K562 (cell line): Measurements from ENCODE around the gene TIFAB. TPM values are rescaled to one million over a fixed set of nuclear protein-coding genes. Genes with fewer than 3 reads are reported as not detected.

Source experiments
- BRD4 ChIP-seq: fragments of 200-600 bp; sonication (generic); IDR thresholded peaks from 2 replicates; pipeline ENCODE4 v1.6.1; 2017; ENCODE audit warnings: inconsistent platforms
- CHD1 ChIP-seq: fragments of 200-600 bp; sonication (generic); IDR thresholded peaks from one replicate; pipeline ENCODE4 v1.6.1; 2012; ENCODE audit warnings: mild to moderate bottlenecking, moderate library complexity, low read length, inconsistent platforms
- CTCFL ChIP-seq: IDR thresholded peaks from 2 replicates; pipeline ENCODE4 v1.6.1; 2011; ENCODE audit warnings: borderline replicate concordance, low read depth, mild to moderate bottlenecking, moderate library complexity, low read length; ENCODE audit not compliant: insufficient read depth, poor library complexity, severe bottlenecking
- FOXA1 ChIP-seq: fragments of 450-650 bp; IDR thresholded peaks from 2 replicates; pipeline ENCODE4 v1.6.1; 2016; ENCODE audit warnings: mild to moderate bottlenecking, borderline replicate concordance
- FOXJ2 ChIP-seq: fragments of 200-800 bp; sonication (Bioruptor generic); IDR thresholded peaks from 2 replicates; pipeline ENCODE4 v1.6.1; 2016; ENCODE audit warnings: missing genetic modification characterization, missing compliant biosample characterization
- GATAD2B ChIP-seq: fragments of 450-650 bp; IDR thresholded peaks from 2 replicates; pipeline ENCODE4 v1.6.1; 2017; ENCODE audit warnings: mild to moderate bottlenecking, borderline replicate concordance
- NBN ChIP-seq: fragments of 450-650 bp; IDR thresholded peaks from 2 replicates; pipeline ENCODE4 v1.6.1; 2016; ENCODE audit warnings: low read depth, mild to moderate bottlenecking
- NFXL1 ChIP-seq: fragments of 450-650 bp; formaldehyde crosslinking; IDR thresholded peaks from 2 replicates; pipeline ENCODE4 v1.4.0; 2021; ENCODE audit warnings: mild to moderate bottlenecking
- PCBP2 ChIP-seq: fragments of 200-400 bp; formaldehyde crosslinking; IDR thresholded peaks from 2 replicates; pipeline ENCODE4 v1.6.1; 2018; ENCODE audit warnings: low read length, low read depth, mild to moderate bottlenecking, moderate library complexity; ENCODE audit not compliant: poor library complexity, severe bottlenecking
- POLR2AphosphoS5 ChIP-seq: IDR thresholded peaks from 2 replicates; pipeline ENCODE4 v1.6.1; 2011; ENCODE audit warnings: mild to moderate bottlenecking, low read depth, low read length, moderate library complexity; ENCODE audit not compliant: control insufficient read depth, insufficient read depth
- POLR2H ChIP-seq: IDR thresholded peaks from 2 replicates; pipeline ENCODE4 v1.6.1; 2016; ENCODE audit warnings: missing genetic modification characterization, low read depth, mild to moderate bottlenecking, control low read depth, missing compliant biosample characterization, moderate library complexity
- RB1 ChIP-seq: fragments of 450-650 bp; IDR thresholded peaks from 2 replicates; pipeline ENCODE4 v1.6.1; 2017; ENCODE audit warnings: low read depth, mild to moderate bottlenecking
- RHOXF2B ChIP-seq: fragments of 250-450 bp; sonication (Bioruptor Pico); conservative IDR thresholded peaks from 2 replicates; pipeline ENCODE4 v1.5.1; 2021
- SMAD1 ChIP-seq: fragments of 150-350 bp; IDR thresholded peaks from 2 replicates; pipeline ENCODE4 v1.6.1; 2014; ENCODE audit warnings: low read length, low read depth; ENCODE audit not compliant: partially characterized antibody
- ZBTB8A ChIP-seq: fragments of 450-650 bp; IDR thresholded peaks from 2 replicates; pipeline ENCODE4 v1.6.1; 2018; ENCODE audit warnings: mild to moderate bottlenecking, moderate library complexity; ENCODE audit not compliant: partially characterized antibody
- ZFP1 ChIP-seq: fragments of 450-650 bp; formaldehyde crosslinking; IDR thresholded peaks from 2 replicates; pipeline ENCODE4 v1.4.0; 2020; ENCODE audit warnings: mild to moderate bottlenecking, mixed read lengths
- ZFP36 ChIP-seq: fragments of 150-350 bp; IDR thresholded peaks from 2 replicates; pipeline ENCODE4 v1.6.1; 2018; ENCODE audit warnings: low read length, low read depth; ENCODE audit not compliant: partially characterized antibody
- ZKSCAN3 ChIP-seq: fragments of 250-450 bp; sonication (Bioruptor Pico); IDR thresholded peaks from 2 replicates; pipeline ENCODE4 v1.4.0; 2020
- ZNF124 ChIP-seq: sonication (generic); formaldehyde crosslinking; IDR thresholded peaks from 2 replicates; pipeline ENCODE4 v1.8.1; 2022; ENCODE audit warnings: missing genetic modification reagents
- ZNF23 ChIP-seq: fragments of 250-450 bp; sonication (Bioruptor Pico); IDR thresholded peaks from 2 replicates; pipeline ENCODE4 v1.4.0; 2020; ENCODE audit warnings: mild to moderate bottlenecking
- ZNF583 ChIP-seq: fragments of 250-450 bp; sonication (Bioruptor Pico); IDR thresholded peaks from 2 replicates; pipeline ENCODE4 v1.4.0; 2020
- polyA plus RNA-seq, 8 experiments: library from polyadenylated mRNA; depleted of rRNA in 4 of 8; stranded (reverse) in 5 of 8; unstranded in 3 of 8; fragments of >200 nt; fragmentation: Nextera tagmentation in 2 of 8; fragmentation: Illumina TruSeq in 1 of 8; extraction: Ambion mirVana in 2 of 8; extraction: Trizol in 1 of 8; gene quantifications; 2 replicates each; pipeline versions ENCODE4 v1.2.1 to v1.2.3, GENCODE V29; 2011 to 2014; ENCODE audit warnings: inconsistent platforms in 1 of 8, missing spikeins in 1 of 8
- total RNA-seq, 7 experiments: library from RNA; depleted of rRNA in 6 of 7; stranded (reverse); fragments of >200 nt in 6 of 7; fragmentation: Illumina TruSeq in 2 of 7; extraction: Trizol in 2 of 7; gene quantifications; 2 replicates each; pipeline versions ENCODE4 v1.2.1 to v1.2.3, GENCODE V29; 2011 to 2021; ENCODE audit warnings: low replicate concordance in 1 of 7
- TF ChIP-seq, protein P1 (sequence below): sonication (generic); formaldehyde crosslinking; IDR thresholded peaks from 2 replicates; pipeline ENCODE4 v1.8.1; 2022; ENCODE audit warnings: missing genetic modification reagents
- TF ChIP-seq, protein P2 (sequence below): fragments of 450-650 bp; IDR thresholded peaks from 2 replicates; pipeline ENCODE4 v1.6.1; 2017; ENCODE audit warnings: mild to moderate bottlenecking, moderate library complexity
- TF ChIP-seq, protein P3 (sequence below): sonication (generic); formaldehyde crosslinking; IDR thresholded peaks from 2 replicates; pipeline ENCODE4 v1.8.0; 2022; ENCODE audit warnings: mild to moderate bottlenecking, missing genetic modification reagents, borderline replicate concordance

The TIFAB gene
- total and polyA plus RNA-seq, 9 of the 15 experiments (the other 6 are each of a cell fraction or from before 2014, with no cell fraction given) = not detected

DNA sequence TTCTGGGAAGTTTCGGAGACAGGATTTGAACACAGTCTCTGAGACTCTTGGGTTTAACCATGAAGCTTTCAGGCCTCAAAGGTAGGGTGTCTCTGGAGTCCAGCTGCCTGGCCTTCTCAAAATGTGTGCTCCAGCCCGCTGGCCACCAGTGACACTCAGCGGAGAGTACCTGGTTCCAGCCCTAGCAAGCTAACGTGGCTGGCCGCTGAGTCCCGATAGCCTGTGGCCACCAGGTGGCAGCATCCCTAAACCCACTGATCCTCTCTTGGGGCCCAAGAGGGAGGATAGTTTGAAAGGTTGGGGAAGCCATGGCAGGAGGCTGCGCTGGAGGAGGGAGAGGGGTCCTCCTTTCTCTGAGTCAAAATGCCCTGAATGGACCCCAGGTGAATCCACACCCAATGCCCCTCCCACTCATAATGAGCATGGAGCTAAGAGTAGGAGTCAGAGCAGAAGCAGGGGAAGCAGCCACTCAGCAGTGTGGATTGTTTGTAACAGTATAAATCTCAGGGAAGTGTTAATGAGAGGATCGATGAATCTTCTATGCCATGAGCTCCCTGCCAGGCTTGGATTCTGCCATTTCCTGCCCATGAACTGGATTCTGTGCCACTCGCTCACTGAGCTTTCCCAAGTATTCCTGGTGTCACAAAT lies 5.4 kb upstream of the TIFAB start (continued):
- TF ChIP-seq, protein P1, sequence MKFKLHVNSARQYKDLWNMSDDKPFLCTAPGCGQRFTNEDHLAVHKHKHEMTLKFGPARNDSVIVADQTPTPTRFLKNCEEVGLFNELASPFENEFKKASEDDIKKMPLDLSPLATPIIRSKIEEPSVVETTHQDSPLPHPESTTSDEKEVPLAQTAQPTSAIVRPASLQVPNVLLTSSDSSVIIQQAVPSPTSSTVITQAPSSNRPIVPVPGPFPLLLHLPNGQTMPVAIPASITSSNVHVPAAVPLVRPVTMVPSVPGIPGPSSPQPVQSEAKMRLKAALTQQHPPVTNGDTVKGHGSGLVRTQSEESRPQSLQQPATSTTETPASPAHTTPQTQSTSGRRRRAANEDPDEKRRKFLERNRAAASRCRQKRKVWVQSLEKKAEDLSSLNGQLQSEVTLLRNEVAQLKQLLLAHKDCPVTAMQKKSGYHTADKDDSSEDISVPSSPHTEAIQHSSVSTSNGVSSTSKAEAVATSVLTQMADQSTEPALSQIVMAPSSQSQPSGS (CRISPR knock-in tag) = no peak
- TF ChIP-seq NFXL1 (no peak), ZNF124 (CRISPR knock-in tag) (no peak), ZNF583 (CRISPR knock-in tag) (0 out of 2 replicates have a peak, but pooled peaks have one; percentile 49), ZFP1 (no peak), CHD1 (no peak), PCBP2 (no peak), GATAD2B (no peak), POLR2H (tag) (no peak), BRD4 (no peak), ZNF23 (CRISPR knock-in tag) (no peak), CTCFL (peak; percentile 47), RB1 (peak; percentile 58; the same call in 1 of the 2 replicates), RHOXF2B (CRISPR knock-in tag) (no peak), FOXJ2 (tag) (no peak), FOXA1 (no peak), SMAD1 (no peak), POLR2AphosphoS5 (no peak), ZFP36 (no peak), ZBTB8A (no peak), ZKSCAN3 (no peak), NBN (no peak)
- TF ChIP-seq, protein P2, sequence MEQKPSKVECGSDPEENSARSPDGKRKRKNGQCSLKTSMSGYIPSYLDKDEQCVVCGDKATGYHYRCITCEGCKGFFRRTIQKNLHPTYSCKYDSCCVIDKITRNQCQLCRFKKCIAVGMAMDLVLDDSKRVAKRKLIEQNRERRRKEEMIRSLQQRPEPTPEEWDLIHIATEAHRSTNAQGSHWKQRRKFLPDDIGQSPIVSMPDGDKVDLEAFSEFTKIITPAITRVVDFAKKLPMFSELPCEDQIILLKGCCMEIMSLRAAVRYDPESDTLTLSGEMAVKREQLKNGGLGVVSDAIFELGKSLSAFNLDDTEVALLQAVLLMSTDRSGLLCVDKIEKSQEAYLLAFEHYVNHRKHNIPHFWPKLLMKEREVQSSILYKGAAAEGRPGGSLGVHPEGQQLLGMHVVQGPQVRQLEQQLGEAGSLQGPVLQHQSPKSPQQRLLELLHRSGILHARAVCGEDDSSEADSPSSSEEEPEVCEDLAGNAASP = no peak
- TF ChIP-seq, protein P3, sequence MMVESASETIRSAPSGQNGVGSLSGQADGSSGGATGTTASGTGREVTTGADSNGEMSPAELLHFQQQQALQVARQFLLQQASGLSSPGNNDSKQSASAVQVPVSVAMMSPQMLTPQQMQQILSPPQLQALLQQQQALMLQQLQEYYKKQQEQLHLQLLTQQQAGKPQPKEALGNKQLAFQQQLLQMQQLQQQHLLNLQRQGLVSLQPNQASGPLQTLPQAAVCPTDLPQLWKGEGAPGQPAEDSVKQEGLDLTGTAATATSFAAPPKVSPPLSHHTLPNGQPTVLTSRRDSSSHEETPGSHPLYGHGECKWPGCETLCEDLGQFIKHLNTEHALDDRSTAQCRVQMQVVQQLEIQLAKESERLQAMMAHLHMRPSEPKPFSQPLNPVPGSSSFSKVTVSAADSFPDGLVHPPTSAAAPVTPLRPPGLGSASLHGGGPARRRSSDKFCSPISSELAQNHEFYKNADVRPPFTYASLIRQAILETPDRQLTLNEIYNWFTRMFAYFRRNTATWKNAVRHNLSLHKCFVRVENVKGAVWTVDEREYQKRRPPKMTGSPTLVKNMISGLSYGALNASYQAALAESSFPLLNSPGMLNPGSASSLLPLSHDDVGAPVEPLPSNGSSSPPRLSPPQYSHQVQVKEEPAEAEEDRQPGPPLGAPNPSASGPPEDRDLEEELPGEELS (CRISPR knock-in tag) = no peak
